Activated T-cell treated with anti-CD3 and anti-CD28 coated beads, Interleukin-2, amount 50 U/mL, for 1 hour (primary cell): Measurements from ENCODE around the gene MORF4L2.
"Not testable (repeated sequence)": the region's sequence is repeated elsewhere in the genome, so short reads cannot be mapped to it uniquely, and the experiment has no call there.

Experiments used
- DNase-seq: peaks from one replicate; pipeline ENCODE4 v3.0.0-alpha.2; 2020

Gene MORF4L2

DNA sequence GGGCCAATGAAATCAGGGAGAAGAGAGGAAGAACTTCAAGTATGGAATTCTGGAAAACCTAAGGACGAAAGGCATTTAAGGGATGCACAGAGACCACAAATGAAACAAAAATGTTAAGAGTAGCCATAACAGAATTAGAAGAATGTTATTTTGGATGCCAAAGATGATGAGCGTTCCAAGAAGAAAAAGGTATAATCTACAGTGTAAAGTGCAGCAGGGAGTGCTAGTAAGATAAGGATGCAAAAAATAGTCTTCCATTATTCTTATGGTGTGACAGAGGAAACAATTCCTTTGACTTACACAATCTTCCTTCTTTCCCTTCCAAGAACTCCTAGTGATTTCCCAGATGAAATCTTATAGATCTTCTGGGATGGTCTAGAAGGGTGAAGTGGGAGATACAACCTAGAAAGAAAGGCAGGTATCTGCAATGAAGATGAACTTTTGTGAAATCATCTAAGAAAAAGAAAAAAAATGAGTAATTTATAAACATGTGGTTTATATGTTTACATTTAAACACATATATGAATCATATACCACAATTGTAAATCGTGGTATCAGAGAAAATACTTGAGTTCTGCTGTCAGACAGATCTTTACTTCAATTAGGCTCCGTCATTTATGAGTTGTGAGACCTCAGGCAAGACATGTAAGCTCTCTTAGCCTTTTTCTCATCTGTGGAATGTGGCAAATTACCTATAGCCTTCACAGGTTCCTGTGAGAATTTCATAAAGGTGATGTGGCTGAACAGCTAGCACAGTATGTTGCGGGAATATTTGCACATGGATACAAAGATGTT is 8.1 kb downstream of the MORF4L2 start:
- DNase-seq, result no peak

DNA sequence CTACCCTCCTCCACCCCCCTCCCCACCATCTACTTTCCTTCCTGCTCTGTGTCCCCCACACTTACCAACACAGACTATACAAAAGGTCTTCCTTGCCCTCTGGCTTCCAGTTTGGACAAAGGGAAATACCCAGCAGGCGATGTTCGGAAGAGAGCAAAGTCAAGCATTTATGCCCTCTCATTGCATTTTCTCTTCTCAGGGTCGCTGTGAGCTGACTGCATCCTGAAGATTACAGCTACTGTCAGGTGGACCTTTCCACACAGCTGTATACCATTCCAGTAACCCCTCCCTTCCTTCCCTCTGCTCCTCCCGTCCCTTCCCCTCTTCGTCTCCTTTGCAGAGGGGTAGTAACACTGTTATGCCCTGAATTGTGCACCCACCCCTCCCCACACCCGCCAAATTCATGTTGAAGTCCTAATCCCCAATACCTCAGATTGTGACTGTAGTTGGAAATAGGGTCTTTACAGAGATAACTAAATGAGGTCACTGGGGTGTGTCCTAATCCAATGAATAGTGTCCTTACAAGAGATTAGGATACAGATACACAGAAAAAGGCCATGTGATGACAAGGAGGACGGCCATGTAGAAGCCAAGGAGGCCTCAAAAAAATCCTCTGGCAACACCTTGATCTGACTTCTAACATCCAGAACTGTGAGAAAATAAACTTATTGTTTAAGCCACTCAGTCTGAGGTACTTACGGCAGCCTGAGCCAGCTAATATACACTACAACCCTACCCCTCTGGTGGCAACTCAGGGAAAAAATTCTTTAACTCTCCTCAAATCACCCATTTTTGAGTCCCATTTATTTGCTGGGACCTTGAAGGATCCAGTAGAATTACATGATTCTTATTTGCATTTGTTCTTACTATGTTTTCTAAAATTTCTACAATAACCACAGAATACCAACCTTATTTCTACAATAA is 11.7 kb downstream of the MORF4L2 start:
- DNase-seq, result no peak

GRCh38 chrX:103669745-103670144 is 16.8 kb downstream of the MORF4L2 start:
- DNase-seq, result no peak

DNA sequence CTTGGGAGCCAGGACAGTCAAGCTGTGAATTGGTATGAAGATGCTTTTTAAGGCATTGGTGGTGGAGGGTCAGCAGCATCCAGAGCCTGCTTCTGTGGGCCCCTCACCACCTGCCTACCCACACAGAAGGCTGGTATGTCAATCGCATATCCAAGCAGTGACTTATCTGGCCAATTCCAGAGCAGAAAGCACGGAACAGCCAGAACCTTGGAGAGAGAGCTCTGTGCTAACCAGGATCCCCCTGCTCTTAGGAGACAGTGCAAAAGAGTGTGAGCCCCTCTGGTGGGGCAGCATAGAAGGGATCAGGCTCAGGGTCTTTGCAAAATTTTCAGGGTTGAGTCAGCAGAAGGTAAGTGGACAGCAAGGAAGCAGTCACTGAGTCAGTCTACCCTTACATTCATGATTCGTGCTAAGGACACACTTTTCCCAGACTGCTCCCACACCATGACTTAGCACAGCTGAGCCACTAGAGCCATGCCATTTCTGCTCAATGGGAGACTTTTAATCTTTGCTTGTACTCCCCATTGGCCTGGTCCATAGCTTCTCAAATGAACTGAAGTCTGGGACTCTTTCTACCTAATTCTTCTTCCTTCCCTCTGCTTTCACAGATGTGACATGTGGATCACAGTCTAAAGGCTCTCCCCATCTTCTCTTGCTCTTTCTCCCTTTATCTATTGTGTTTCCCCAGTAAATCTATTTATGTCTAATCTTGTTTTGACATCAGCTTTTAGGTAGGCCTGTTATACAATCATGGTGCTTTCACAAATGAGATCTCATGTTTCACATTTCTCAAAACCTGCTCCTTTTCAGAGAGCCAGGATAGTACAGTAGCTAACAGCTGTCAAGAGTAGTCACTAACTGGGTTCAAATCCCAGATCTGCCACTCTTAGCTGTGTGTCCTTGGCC is 20.0 kb downstream of the MORF4L2 start:
- no peak for DNase-seq

DNA sequence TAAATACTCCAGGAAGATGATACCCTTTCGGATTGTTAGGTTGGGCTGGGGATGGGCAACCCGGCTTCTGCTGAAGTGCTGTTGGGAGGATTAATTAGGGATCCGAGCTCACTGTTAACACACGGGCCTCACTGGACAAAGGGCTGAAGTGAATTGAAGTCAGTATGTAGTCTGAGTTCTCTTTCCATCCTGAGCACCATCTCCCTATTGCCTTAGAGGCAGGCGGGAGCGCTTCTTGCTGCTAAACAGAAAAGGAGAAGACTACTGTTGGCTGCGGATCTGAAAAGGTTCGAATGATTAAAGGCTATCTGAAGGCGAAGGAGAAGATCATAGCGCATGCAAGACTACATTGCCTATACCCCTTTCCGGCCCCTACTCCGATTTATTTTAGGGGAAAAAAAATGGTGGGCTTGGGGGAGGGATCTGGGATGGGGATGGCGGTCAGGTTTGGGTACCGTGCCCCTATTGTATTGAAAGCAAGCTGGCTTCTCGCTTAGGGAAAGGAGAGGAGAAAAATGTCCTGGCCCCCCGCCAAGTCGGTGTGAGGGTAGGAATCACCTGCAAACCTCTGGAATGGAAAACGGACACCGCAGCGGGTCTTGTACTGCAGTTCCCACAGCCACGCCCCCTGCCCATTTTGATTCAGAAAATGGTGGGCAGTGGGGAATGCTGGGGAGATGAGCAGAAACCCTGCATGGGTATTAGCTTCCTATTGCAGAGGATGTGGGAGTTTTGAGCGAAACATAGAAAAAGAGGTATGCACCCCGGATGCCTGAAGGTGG is 22.3 kb downstream of the MORF4L2 start:
- DNase-seq, result no peak

DNA sequence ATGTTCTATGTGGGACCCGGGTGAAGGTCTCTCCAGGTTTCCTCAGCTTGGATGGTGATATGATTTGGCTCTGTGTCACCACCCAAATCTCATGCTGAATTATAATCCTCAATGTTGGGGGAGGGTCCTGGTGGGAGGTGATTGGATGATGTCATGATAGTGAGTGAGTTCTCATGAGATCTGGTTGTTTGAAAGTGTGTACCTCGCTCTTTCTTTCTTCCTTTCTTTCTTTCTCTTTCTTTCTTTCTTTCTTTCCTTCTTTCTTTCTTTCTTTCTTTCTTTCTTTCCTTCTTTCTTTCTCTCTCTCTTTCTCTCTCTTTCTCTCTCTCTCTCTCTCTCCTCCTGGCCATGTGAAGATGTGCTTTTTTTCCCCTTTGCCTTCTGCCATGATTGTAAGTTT is 27.0 kb downstream of the MORF4L2 start:
- DNase-seq, result not testable (repeated sequence)

- no peak for DNase-seq
These were observed 27.6 kb downstream of the MORF4L2 start for GRCh38 chrX:103658681-103659433.

- not testable (repeated sequence) for DNase-seq
These were observed 29.4 kb downstream of the MORF4L2 start for GRCh38 chrX:103657066-103657465.

- DNase-seq, result no peak
These were observed 29.9 kb downstream of the MORF4L2 start for GRCh38 chrX:103656617-103657016.

DNA sequence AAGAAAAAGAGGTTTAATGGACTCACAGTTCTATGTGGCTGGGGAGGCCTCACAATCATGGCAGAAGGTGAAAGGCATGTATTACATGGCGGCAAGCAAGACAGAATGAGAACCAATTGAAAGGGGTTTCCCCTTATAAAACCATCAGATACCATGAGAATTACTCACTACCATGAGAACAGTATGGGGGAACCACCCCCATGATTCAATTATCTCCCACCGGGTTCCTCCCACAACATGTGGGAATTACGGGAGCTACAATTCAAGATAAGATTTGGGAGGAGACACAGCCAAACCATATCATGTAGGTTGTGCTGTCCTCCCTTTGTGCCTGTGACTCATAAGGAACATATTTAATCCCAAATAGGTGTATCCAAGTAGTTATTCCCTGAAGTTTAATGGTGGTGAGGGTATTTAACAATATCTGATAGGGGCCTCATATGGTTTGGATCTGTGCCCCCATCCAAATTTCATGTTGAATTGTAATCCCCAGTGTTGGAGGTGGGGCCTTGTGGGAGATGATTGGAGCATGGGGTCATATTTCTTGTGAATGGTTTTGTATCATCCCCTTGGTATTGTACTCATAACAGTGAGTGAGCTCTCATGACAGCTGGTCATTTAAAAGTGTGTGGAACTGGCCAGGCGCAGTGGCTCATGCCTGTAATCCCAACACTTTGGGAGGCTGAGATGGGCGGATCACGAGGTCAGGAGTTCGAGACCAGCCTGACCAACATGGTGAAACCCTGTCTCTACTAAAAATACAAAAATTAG is 31.1 kb downstream of the MORF4L2 start:
- not testable (repeated sequence) for DNase-seq

DNA sequence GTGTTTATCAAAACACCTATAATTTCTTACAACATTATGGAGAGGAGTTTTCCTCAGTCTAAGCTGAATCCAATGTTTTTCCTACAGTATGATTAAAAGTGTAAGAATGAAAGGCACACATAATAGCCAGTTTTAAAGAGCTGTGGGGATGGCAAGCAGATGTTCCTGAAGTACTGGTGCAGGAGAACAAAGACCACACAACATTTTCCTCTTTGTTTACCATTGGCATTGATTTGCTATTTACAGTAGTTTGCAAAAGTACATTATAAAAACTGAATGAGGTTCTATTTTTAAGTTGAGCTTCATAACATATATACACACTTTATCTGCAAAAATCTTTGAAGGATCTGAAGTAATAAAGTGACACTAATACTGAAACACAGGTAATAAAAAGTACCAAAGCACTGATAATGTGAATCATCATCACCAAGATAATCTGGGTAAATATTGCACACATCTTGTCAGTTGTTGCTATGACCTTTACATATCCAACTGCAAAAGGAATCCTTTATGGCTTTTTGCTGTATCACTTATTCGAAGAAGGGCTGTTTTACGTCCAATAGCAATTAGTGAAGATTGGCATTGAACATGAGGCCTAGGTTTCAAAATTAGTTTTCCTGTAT is 35.2 kb downstream of the MORF4L2 start:
- no peak for DNase-seq

DNA sequence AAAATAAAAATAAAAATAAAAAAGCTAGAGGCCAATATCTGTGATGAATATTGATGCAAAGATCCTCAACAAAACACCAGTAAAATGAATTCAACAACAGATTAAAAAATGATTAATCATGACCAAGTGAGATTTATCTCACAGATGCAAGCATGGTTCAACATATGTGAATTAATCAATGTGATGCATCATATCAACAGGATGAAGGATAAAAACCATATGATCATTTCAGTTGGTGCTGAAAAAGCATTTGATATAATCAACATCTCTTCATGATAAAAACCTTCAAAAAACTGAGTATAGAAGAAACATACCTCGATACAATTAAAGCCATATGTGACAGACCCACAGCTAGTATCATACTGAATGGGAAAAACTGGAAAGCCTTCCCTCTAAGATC is 38.9 kb downstream of the MORF4L2 start:
- DNase-seq, result no peak

DNA sequence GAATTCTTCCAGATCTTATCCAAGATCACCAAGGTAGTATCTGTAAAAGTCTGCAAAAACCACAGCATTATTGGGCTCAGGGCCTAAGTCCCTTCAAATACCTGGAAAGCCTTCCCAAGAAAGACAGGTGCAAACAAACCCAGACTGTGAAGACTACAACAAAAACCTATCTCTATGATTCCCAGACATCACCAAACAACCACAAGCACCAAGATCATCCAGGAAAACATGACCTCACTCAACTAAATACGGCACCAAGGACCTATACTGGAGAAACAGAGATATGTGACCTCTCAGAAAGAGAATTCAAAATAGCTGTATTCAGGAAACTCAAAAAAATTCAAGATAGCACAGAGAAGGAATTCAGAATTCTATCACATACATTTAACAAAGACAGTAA is 42.4 kb downstream of the MORF4L2 start:
- no peak for DNase-seq

DNA sequence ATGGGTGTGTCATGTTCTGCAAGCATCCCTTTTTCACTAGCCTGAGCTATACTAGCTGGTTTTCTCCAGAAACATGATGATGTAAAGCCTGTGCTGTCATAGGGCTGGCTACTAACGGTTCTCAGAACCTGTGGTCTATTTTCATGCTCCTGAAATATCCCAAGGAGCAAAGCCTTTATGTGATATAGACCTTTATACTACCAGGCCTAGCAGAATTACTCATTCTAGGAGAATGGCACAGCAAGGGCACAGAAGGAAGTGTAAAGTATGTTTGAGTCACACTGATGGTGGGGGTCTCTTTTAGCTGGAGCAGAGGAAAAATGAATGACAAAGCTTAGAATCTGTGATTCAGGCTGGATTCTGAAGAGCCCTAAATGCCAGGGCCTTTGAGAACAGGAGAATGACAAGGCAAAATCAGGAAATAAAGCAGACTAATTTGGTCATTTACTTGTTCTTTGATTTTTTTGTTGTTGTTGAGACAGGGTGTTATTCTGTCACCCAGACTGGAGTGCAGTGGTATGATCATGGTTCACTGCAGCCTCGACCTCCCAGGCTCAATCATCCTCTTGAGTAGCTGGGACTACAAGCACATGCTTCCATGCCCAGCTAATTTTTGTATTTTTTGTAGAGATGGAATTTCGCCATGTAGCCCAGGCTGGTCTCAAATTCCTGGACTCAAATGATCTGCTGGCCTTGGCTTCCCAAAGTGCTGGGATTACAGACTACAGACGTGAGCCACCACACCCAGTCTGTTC is 45.9 kb downstream of the MORF4L2 start:
- DNase-seq, result no peak

GRCh38 chrX:103638479-103639346 is 47.8 kb downstream of the MORF4L2 start:
- not testable (repeated sequence) for DNase-seq

GRCh38 chrX:103637604-103638338 is 48.7 kb downstream of the MORF4L2 start:
- DNase-seq, result no peak

GRCh38 chrX:103635436-103635835 is 51.1 kb downstream of the MORF4L2 start:
- no peak for DNase-seq
